WTC11 (cell line): ENCODE data around the gene IL20. TPM values are rescaled to one million over a fixed set of nuclear protein-coding genes. Genes with fewer than 3 reads are reported as not detected.

ENCODE experiments used
- ATAC-seq: fragments of 200-7000 bp; cut with Tn5 transposase; 2 replicates; pipeline ENCODE4 v1.10.0; 2021; ENCODE audit warnings: mild to moderate bottlenecking, moderate library complexity
- CTCF ChIA-PET: fragments of 300-600 bp; sonication (Branson Sonifier 250); formaldehyde crosslinking; loops from one replicate; lab custom pipeline; 2021; ENCODE audit warnings: antibody characterized with exemption; lab: Charles Lee
- POLR2A ChIA-PET: fragments of 350-600 bp; sonication (Branson Sonifier 250); formaldehyde crosslinking; loops from one replicate; lab custom pipeline; 2021; ENCODE audit warnings: antibody characterized with exemption; lab: Charles Lee
- DNase-seq: peaks from one replicate; pipeline ENCODE4 v3.0.0; 2021; ENCODE audit warnings: low spot score
- H3K27ac Mint-ChIP-seq: 2 replicates; pipeline ENCODE4 v1.8.0; 2021; ENCODE audit warnings: mixed read lengths
- H3K27me3 Mint-ChIP-seq: 2 replicates; pipeline ENCODE4 v1.8.0; 2021; ENCODE audit warnings: low read depth, mild to moderate bottlenecking, moderate library complexity, mixed read lengths
- H3K36me3 Mint-ChIP-seq: 2 replicates; pipeline ENCODE4 v1.8.0; 2021; ENCODE audit warnings: mixed read lengths
- H3K4me1 Mint-ChIP-seq: 2 replicates; pipeline ENCODE4 v1.8.0; 2022; ENCODE audit warnings: mixed read lengths
- H3K4me3 Mint-ChIP-seq: 2 replicates; pipeline ENCODE4 v1.8.0; 2021; ENCODE audit warnings: mild to moderate bottlenecking, moderate library complexity, mixed read lengths
- H3K9me3 Mint-ChIP-seq: 2 replicates; pipeline ENCODE4 v1.8.0; 2021; ENCODE audit warnings: mixed read lengths
- AR ChIP-seq: fragments of 250-450 bp; sonication (Bioruptor Pico); IDR thresholded peaks from 2 replicates; pipeline ENCODE4 v1.9.0; 2021; ENCODE audit warnings: mild to moderate bottlenecking
- CREB1 ChIP-seq: sonication (generic); formaldehyde crosslinking; IDR thresholded peaks from 2 replicates; pipeline ENCODE4 v1.8.0; 2023; ENCODE audit warnings: mild to moderate bottlenecking, missing genetic modification reagents
- CTCF ChIP-seq: fragments of 200-600 bp; IDR thresholded peaks from 2 replicates; pipeline ENCODE4 v1.8.0; 2022; ENCODE audit warnings: antibody characterized with exemption
- E2F1 ChIP-seq: sonication (generic); formaldehyde crosslinking; IDR thresholded peaks from 2 replicates; pipeline ENCODE4 v1.8.0; 2022; ENCODE audit warnings: mild to moderate bottlenecking, missing genetic modification reagents
- IRF1 ChIP-seq: sonication (generic); formaldehyde crosslinking; IDR thresholded peaks from 2 replicates; pipeline ENCODE4 v1.8.0; 2023; ENCODE audit warnings: missing genetic modification reagents
- IRF2 ChIP-seq: sonication (generic); formaldehyde crosslinking; IDR thresholded peaks from 2 replicates; pipeline ENCODE4 v1.8.0; 2022; ENCODE audit warnings: low read depth, missing genetic modification reagents, borderline replicate concordance
- NFATC4 ChIP-seq: fragments of 250-450 bp; sonication (Bioruptor Pico); IDR thresholded peaks from 2 replicates; pipeline ENCODE4 v1.9.0; 2021; ENCODE audit warnings: mild to moderate bottlenecking
- NFE2L1 ChIP-seq: sonication (generic); formaldehyde crosslinking; IDR thresholded peaks from 2 replicates; pipeline ENCODE4 v1.8.1; 2023; ENCODE audit warnings: missing genetic modification reagents
- NFYB ChIP-seq: sonication (generic); formaldehyde crosslinking; conservative IDR thresholded peaks from 2 replicates; pipeline ENCODE4 v1.8.0; 2022; ENCODE audit warnings: low read depth, missing genetic modification reagents
- NR1H2 ChIP-seq: sonication (generic); formaldehyde crosslinking; IDR thresholded peaks from 2 replicates; pipeline ENCODE4 v1.9.0; 2021; ENCODE audit warnings: mild to moderate bottlenecking, moderate library complexity, missing genetic modification reagents
- NR2C2 ChIP-seq: sonication (generic); formaldehyde crosslinking; IDR thresholded peaks from 2 replicates; pipeline ENCODE4 v1.8.0; 2022; ENCODE audit warnings: mild to moderate bottlenecking, missing genetic modification reagents
- PREB ChIP-seq: sonication (generic); formaldehyde crosslinking; IDR thresholded peaks from 2 replicates; pipeline ENCODE4 v1.8.1; 2022; ENCODE audit warnings: mild to moderate bottlenecking, missing genetic modification reagents, moderate library complexity, borderline replicate concordance
- SMAD3 ChIP-seq: sonication (generic); formaldehyde crosslinking; IDR thresholded peaks from 2 replicates; pipeline ENCODE4 v1.8.0; 2022; ENCODE audit warnings: missing genetic modification reagents, mild to moderate bottlenecking, borderline replicate concordance
- SP1 ChIP-seq: sonication (generic); formaldehyde crosslinking; conservative IDR thresholded peaks from 2 replicates; pipeline ENCODE4 v1.8.1; 2022; ENCODE audit warnings: missing genetic modification reagents
- TCF7 ChIP-seq: sonication (generic); formaldehyde crosslinking; IDR thresholded peaks from 2 replicates; pipeline ENCODE4 v1.8.0; 2022; ENCODE audit warnings: mild to moderate bottlenecking, low read depth, missing genetic modification reagents, moderate library complexity
- TEAD1 ChIP-seq: sonication (generic); formaldehyde crosslinking; IDR thresholded peaks from 2 replicates; pipeline ENCODE4 v1.8.0; 2022; ENCODE audit warnings: mild to moderate bottlenecking, missing genetic modification reagents
- ZMAT4 ChIP-seq: fragments of 250-450 bp; sonication (Bioruptor Pico); IDR thresholded peaks from 2 replicates; pipeline ENCODE4 v1.9.0; 2021; ENCODE audit warnings: mild to moderate bottlenecking
- ZNF138 ChIP-seq: sonication (generic); formaldehyde crosslinking; conservative IDR thresholded peaks from 2 replicates; pipeline ENCODE4 v1.8.1; 2022; ENCODE audit warnings: mild to moderate bottlenecking, moderate library complexity, missing genetic modification reagents
- ZNF232 ChIP-seq: sonication (generic); formaldehyde crosslinking; IDR thresholded peaks from 2 replicates; pipeline ENCODE4 v1.8.0; 2022; ENCODE audit warnings: mild to moderate bottlenecking, missing genetic modification reagents
- total RNA-seq: library from RNA; stranded (reverse); gene quantifications from 3 replicates; pipeline ENCODE4 v1.2.3, GENCODE V29; 2021
- TF ChIP-seq, protein P1 (sequence below): fragments of 250-450 bp; sonication (Bioruptor Pico); IDR thresholded peaks from 2 replicates; pipeline ENCODE4 v1.9.0; 2021; ENCODE audit warnings: moderate library complexity, mild to moderate bottlenecking, inconsistent platforms, borderline replicate concordance

The IL20 gene
- total RNA-seq, 1 experiment from 2014 or later: not detected

DNA sequence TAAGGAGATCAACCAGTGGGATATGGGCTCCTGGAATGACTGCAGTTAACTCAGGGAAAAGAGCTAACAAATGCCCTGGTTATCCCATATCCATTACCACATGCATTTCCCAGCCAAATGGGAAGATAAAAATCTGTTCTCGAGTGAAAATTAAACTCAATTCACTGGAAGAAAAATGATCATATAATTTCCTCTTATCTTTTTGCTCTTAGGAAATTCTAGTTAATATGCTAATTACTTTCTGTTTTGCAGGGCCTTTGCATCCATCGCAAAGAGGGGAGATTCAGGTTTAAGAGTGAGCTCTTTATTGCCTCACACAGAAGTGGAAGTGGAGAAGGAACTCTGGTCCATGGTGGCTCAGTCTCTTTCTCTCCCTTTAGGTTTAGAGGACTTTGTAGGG lies 28.0 kb downstream of the IL20 start:
- ChIA-PET POLR2A (no interaction called here), CTCF (no interaction called here)
- Mint-ChIP-seq H3K27ac (no peak overlapping the region), H3K9me3 (no peaks in the 10 kb centered on the region), H3K4me3 (no peak overlapping the region), H3K27me3 (no peaks in the 10 kb centered on the region), H3K36me3 (no peaks in the 10 kb centered on the region), H3K4me1 (peaks cover 23% of the 10 kb centered on the region)
- no peak for ATAC-seq
- TF ChIP-seq NFYB (no peak), CTCF (no peak), NFATC4 (CRISPR knock-in tag) (no peak), ZMAT4 (CRISPR knock-in tag) (no peak), SP1 (no peak), SMAD3 (CRISPR knock-in tag) (no peak), TEAD1 (CRISPR knock-in tag) (no peak), AR (CRISPR knock-in tag) (no peak), CREB1 (CRISPR knock-in tag) (no peak), NR1H2 (CRISPR knock-in tag) (no peak), IRF2 (CRISPR knock-in tag) (no peak), TCF7 (CRISPR knock-in tag) (no peak), NFE2L1 (CRISPR knock-in tag) (no peak)
- no peak for DNase-seq

DNA sequence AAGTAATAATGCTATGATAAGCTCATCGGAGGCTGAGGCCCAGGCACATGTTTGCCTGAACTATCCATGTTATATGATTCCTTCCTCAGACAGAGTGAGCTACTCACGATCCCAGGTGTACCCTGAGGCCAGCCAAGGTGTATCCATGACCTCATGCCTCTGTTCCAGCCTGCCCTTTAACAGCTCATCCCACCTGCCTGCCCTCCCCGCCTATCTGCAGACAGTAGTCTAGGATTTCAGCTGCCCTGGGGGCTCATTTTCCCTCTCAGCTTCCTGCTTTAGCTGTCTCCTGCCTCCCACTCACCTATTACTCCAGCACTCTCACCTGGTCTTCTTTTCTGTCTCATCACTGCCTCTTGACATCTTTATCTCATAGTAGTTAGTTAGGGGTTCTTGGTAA lies 29.9 kb downstream of the IL20 start:
- no peak overlapping the region for H3K4me3 Mint-ChIP-seq
- no peak for TF ChIP-seq NFE2L1 (CRISPR knock-in tag)
- TF ChIP-seq PREB (CRISPR knock-in tag): no peak
- no peak for TF ChIP-seq E2F1 (CRISPR knock-in tag)
- TF ChIP-seq, protein P1, sequence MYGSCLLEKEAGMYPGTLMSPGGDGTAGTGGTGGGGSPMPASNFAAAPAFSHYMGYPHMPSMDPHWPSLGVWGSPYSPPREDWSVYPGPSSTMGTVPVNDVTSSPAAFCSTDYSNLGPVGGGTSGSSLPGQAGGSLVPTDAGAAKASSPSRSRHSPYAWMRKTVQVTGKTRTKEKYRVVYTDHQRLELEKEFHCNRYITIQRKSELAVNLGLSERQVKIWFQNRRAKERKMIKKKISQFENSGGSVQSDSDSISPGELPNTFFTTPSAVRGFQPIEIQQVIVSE (CRISPR knock-in tag): no peak
- no peak for TF ChIP-seq ZNF138 (CRISPR knock-in tag)
- no peak for TF ChIP-seq AR (CRISPR knock-in tag)
- no peak for TF ChIP-seq IRF1 (CRISPR knock-in tag)
- no peak for TF ChIP-seq NR2C2
- TF ChIP-seq ZMAT4 (CRISPR knock-in tag): no peak
- TF ChIP-seq ZNF232 (CRISPR knock-in tag): no peak
- TF ChIP-seq, all 79 proteins: peak for 0
- no peak overlapping the region for H3K27ac Mint-ChIP-seq
- peaks cover 16% of the 10 kb centered on the region for H3K4me1 Mint-ChIP-seq
- ATAC-seq (no peak), DNase-seq (no peak)
- ChIA-PET POLR2A (no interaction called here), CTCF (interaction anchor here (0.9 to 2.6 kb wide), 4 partner anchors 12 to 36 kb away, joined by 3 to 11 read pairs (median 5); no protein-coding TSS in a partner anchor)
- H3K27me3 Mint-ChIP-seq: no peaks in the 10 kb centered on the region
- no peaks in the 10 kb centered on the region for H3K9me3 Mint-ChIP-seq
- no peaks in the 10 kb centered on the region for H3K36me3 Mint-ChIP-seq
